Measurements from ENCODE around the gene CPA2. TPM values are rescaled to one million over a fixed set of nuclear protein-coding genes. Genes with fewer than 3 reads are reported as not detected.

Gene CPA2
- total RNA-seq, 1 donor from 2014 or later = 0.82 TPM

- Histone ChIP-seq H3K79me2 (ENCODE audit: low read depth) (no peaks in the 10 kb centered on the region), H2AFZ (replicated peaks) (no peak overlapping the region), H3K9me3 (ENCODE audit: low read depth) (no peaks in the 10 kb centered on the region), H3K9ac (no peak overlapping the region), H3F3A (ENCODE audit: low read depth) (no peaks in the 10 kb centered on the region), H3K4me2 (no peak overlapping the region), H3K4me1 (no peaks in the 10 kb centered on the region), H4K20me1 (ENCODE audit: low read depth) (no peaks in the 10 kb centered on the region), H3K36me3 (no peaks in the 10 kb centered on the region), H3K27me3 (no peaks in the 10 kb centered on the region), H3K27ac (no peak overlapping the region), H3K4me3 (no peak overlapping the region)
- TF ChIP-seq EZH2phosphoT487 (IDR thresholded peaks at IDR 0.05) (no peak), EZH2 (IDR thresholded peaks at IDR 0.05) (no peak)
- TF ChIP-seq, protein P1, sequence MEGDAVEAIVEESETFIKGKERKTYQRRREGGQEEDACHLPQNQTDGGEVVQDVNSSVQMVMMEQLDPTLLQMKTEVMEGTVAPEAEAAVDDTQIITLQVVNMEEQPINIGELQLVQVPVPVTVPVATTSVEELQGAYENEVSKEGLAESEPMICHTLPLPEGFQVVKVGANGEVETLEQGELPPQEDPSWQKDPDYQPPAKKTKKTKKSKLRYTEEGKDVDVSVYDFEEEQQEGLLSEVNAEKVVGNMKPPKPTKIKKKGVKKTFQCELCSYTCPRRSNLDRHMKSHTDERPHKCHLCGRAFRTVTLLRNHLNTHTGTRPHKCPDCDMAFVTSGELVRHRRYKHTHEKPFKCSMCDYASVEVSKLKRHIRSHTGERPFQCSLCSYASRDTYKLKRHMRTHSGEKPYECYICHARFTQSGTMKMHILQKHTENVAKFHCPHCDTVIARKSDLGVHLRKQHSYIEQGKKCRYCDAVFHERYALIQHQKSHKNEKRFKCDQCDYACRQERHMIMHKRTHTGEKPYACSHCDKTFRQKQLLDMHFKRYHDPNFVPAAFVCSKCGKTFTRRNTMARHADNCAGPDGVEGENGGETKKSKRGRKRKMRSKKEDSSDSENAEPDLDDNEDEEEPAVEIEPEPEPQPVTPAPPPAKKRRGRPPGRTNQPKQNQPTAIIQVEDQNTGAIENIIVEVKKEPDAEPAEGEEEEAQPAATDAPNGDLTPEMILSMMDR (IDR thresholded peaks at IDR 0.05) = no peak
- Mint-ChIP-seq H3K4me3 (no peak overlapping the region), H3K9me3 (peaks cover 19% of the 10 kb centered on the region), H3K27ac (no peak overlapping the region), H3K36me3 (peaks cover 5% of the 10 kb centered on the region), H3K27me3 (ENCODE audit: insufficient read depth, low read depth) (peaks cover 7% of the 10 kb centered on the region), H3K4me1 (peaks cover 2% of the 10 kb centered on the region)
- no peak for DNase-seq (ENCODE audit: low spot score)
Observed at GRCh38 chr7:130289478-130289877, 22.8 kb downstream of the CPA2 start.

DNA sequence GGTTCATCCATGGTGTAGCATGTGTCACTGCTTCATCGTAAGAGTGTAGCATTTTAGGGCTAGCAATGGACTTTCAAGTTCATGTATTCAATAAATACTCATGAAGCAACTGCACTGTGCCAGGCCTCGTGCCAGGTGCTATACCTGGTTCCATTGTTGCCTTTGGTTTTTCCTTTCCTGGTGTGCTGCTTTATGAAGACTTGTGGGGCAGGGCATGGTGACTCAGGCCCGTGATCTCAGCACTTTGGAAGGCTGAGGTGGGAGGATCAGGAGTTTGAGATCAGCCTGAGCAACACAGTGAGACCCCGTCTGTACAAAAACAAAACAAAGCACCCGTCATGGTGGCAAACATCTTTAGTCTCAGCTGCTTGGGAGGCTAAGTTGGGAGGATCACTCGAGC is 24.1 kb downstream of the CPA2 start:
- Histone ChIP-seq H3K79me2 (ENCODE audit: low read depth) (no peaks in the 10 kb centered on the region), H3K27ac (no peak overlapping the region), H2AFZ (replicated peaks) (no peak overlapping the region), H3K4me1 (no peaks in the 10 kb centered on the region), H3K4me3 (no peak overlapping the region), H3K9me3 (ENCODE audit: low read depth) (no peaks in the 10 kb centered on the region), H3K36me3 (no peaks in the 10 kb centered on the region), H3K27me3 (no peaks in the 10 kb centered on the region), H3K4me2 (no peak overlapping the region), H3F3A (ENCODE audit: low read depth) (no peaks in the 10 kb centered on the region), H3K9ac (no peak overlapping the region), H4K20me1 (ENCODE audit: low read depth) (no peaks in the 10 kb centered on the region)
- H3K27me3 Mint-ChIP-seq (ENCODE audit: insufficient read depth, low read depth) = peaks cover 10% of the 10 kb centered on the region
- no peak for DNase-seq (ENCODE audit: low spot score)
- H3K4me1 Mint-ChIP-seq = peaks cover 6% of the 10 kb centered on the region
- TF ChIP-seq, protein P1 (IDR thresholded peaks at IDR 0.05) = no peak
- no peak for TF ChIP-seq EZH2phosphoT487 (IDR thresholded peaks at IDR 0.05)
- TF ChIP-seq EZH2 (IDR thresholded peaks at IDR 0.05) = no peak
- peaks cover 22% of the 10 kb centered on the region for H3K9me3 Mint-ChIP-seq
- no peak overlapping the region for H3K27ac Mint-ChIP-seq
- peaks cover 2% of the 10 kb centered on the region for H3K36me3 Mint-ChIP-seq
- no peak overlapping the region for H3K4me3 Mint-ChIP-seq

- Histone ChIP-seq H3K4me2 (no peak within 1 kb of the TSS), H3K4me3 (no peak within 1 kb of the TSS), H3K36me3 (no peaks in the 10 kb centered on the region), H3K27ac (no peak within 1 kb of the TSS), H3F3A (ENCODE audit: low read depth) (no peaks in the 10 kb centered on the region), H3K4me1 (no peaks in the 10 kb centered on the region), H4K20me1 (ENCODE audit: low read depth) (no peaks in the 10 kb centered on the region), H2AFZ (replicated peaks) (no peak within 1 kb of the TSS), H3K27me3 (no peaks in the 10 kb centered on the region), H3K9me3 (ENCODE audit: low read depth) (no peaks in the 10 kb centered on the region), H3K79me2 (ENCODE audit: low read depth) (no peaks in the 10 kb centered on the region), H3K9ac (no peak within 1 kb of the TSS)
- no peak for DNase-seq (ENCODE audit: low spot score)
- H3K9me3 Mint-ChIP-seq = peaks cover 25% of the 10 kb centered on the region
- peaks cover 12% of the 10 kb centered on the region for H3K27me3 Mint-ChIP-seq (ENCODE audit: insufficient read depth, low read depth)
- H3K4me1 Mint-ChIP-seq = peaks cover 21% of the 10 kb centered on the region
- no peaks in the 10 kb centered on the region for H3K36me3 Mint-ChIP-seq
- no peak within 1 kb of the TSS for H3K4me3 Mint-ChIP-seq
- H3K27ac Mint-ChIP-seq = peak within 1 kb of the TSS; percentile 76
- TF ChIP-seq EZH2 (IDR thresholded peaks at IDR 0.05) (no peak), EZH2phosphoT487 (IDR thresholded peaks at IDR 0.05) (no peak)
- TF ChIP-seq, protein P1 (IDR thresholded peaks at IDR 0.05) = no peak
Observed at GRCh38 chr7:130292682-130293257, 26.1 kb downstream of the CPA2 start, which contains the start of gene CPA4. CPA4 (plus strand) TSS chr7:130293161; CDS start chr7:130293181, 20 bp downstream.
